Kidney epithelial cell (primary cell): ENCODE results near the gene CADM2. TPM values are rescaled to one million over a fixed set of nuclear protein-coding genes. Genes with fewer than 3 reads are reported as not detected.
"Not testable (repeated sequence)": the region's sequence is repeated elsewhere in the genome, so short reads cannot be mapped to it uniquely, and the experiment has no call there.

Source experiments
- DNase-seq: peaks from one replicate; pipeline ENCODE4 v3.0.0-alpha.2; 2010; ENCODE audit warnings: low read depth
- H3K27me3 ChIP-seq: 2 replicates; pipeline ENCODE4 v1.6.0; 2011; ENCODE audit warnings: low read length; ENCODE audit not compliant: control insufficient read depth, insufficient read depth
- H3K36me3 ChIP-seq: 2 replicates; pipeline ENCODE4 v1.5.1; 2011; ENCODE audit warnings: low read length; ENCODE audit not compliant: control insufficient read depth, insufficient read depth
- H3K4me3 ChIP-seq: 2 replicates; pipeline ENCODE4 v1.5.1; 2011; ENCODE audit warnings: low read depth, mild to moderate bottlenecking, control low read depth, low read length
- CTCF ChIP-seq: IDR thresholded peaks from 2 replicates; pipeline ENCODE4 v1.5.1; 2011; ENCODE audit warnings: mild to moderate bottlenecking, moderate library complexity, low read length, control low read depth, inconsistent platforms; ENCODE audit not compliant: insufficient read depth, poor library complexity, severe bottlenecking
- total RNA-seq: library from RNA; depleted of rRNA; stranded (reverse); fragments of >200 nt; gene quantifications from 2 replicates; pipeline ENCODE4 v1.2.3, GENCODE V29; 2015

CADM2 gene
- total RNA-seq, 1 donor from 2014 or later = 0.42 TPM

DNA sequence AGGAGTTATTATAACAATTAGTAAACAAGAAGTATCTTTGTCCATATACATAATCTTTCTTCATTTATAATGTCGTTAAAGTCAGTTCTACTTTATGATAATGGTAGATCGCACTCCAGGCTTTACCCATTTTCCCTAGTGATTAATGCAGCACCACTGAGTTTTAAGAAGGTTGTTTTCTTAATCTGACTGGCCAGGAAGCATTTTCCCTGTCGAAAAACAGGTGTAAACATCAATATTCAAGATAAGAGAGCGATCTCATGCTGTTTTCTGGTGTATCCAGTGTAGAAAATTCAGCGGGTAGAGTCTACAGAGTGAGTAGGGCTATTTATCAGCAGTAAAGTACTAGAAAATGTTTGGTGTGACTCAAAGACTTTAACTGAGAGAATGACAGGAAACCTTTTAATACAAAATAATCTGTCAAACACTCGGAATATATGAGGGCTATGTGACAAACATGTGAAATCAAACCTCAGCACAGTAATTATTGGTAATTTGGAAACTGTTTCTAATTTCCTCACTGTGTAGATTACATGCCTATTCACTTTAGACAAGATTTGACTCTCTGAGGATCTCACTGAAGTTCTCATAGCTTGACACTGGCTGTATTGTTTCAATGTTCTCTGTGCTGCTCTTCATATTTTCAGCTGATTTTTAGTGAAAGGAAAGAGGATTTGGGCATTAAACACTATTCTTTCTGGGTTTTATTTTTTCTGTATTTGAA, 1019.0 kb downstream of the CADM2 start:
- no peaks in the 10 kb centered on the region for H3K36me3 ChIP-seq
- DNase-seq = no peak
- no peak for TF ChIP-seq CTCF
- H3K4me3 ChIP-seq = no peak overlapping the region
- H3K27me3 ChIP-seq = no peaks in the 10 kb centered on the region

DNA sequence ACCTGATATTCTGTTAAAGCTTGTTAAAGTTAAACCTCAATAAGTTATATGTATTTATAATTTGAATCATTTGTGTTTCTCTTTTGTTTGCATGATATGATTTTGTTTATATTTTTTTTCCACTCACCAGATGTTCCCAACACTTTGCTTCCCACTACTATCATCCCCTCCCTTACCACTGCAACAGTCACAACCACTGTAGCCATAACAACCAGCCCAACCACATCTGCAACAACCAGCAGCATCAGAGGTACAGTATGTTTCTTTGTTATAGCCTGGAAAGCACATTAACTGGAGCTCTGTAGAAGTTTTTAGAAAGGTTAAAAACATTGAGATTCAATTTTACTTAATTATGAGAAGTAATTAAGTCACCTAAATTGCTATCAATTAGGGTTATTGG, 1020.2 kb downstream of the CADM2 start:
- no peak for DNase-seq
- no peak overlapping the region for H3K4me3 ChIP-seq
- H3K27me3 ChIP-seq = no peaks in the 10 kb centered on the region
- H3K36me3 ChIP-seq = no peaks in the 10 kb centered on the region
- TF ChIP-seq CTCF = no peak

- DNase-seq, H3K4me3 ChIP-seq, H3K36me3 ChIP-seq, H3K27me3 ChIP-seq: not testable (repeated sequence)
These were observed 1030.8 kb downstream of the CADM2 start for GRCh38 chr3:85989581-85989980.

DNA sequence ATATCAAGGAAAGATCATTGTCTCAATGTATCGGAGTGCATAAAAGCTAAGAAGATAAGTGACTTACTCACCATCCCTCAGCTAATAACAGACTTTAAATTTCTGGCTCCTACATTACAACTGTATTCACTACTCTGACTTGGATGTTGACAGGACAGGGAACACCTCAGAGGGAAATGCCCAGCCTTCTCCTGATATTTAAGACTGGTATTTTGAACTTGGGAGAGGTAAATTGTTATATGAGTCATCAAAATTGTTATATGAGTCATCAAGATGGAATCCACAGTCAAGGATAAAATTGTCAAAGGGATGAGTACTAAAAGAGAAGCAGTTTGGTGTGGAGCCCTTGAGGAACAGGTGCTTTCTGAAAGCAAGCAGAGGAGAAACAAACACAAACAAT, 1070.8 kb downstream of the CADM2 start:
- Histone ChIP-seq H3K27me3 (no peaks in the 10 kb centered on the region), H3K36me3 (no peaks in the 10 kb centered on the region), H3K4me3 (no peak overlapping the region)
- DNase-seq = no peak
- TF ChIP-seq CTCF = no peak

- H3K27me3 ChIP-seq = no peaks in the 10 kb centered on the region
- no peak overlapping the region for H3K4me3 ChIP-seq
- no peak for TF ChIP-seq CTCF
- no peak for DNase-seq
- H3K36me3 ChIP-seq = no peaks in the 10 kb centered on the region
These were observed 1079.1 kb downstream of the CADM2 start for GRCh38 chr3:86037916-86038315.

GRCh38 chr3:86046436-86047136, 1087.8 kb downstream of the CADM2 start:
- Histone ChIP-seq H3K36me3 (no peaks in the 10 kb centered on the region), H3K27me3 (no peaks in the 10 kb centered on the region), H3K4me3 (no peak overlapping the region)
- no peak for DNase-seq
- TF ChIP-seq CTCF = no peak
